MCF 10A (cell line): ENCODE measurements around the gene ATP6V0E1. TPM values are rescaled to one million over a fixed set of nuclear protein-coding genes. Genes with fewer than 3 reads are reported as not detected.

Experiments used
- BruUV-seq: library from RNA; stranded (reverse); fragments of 400-500 nt; replicated peaks from 2 replicates; lab custom pipeline; 2021; lab: Mats Ljungman, UMichigan
- CTCF ChIA-PET: fragments of 300-600 bp; sonication (Branson Sonifier 250); formaldehyde crosslinking; extraction: SDS; loops from one replicate; lab custom pipeline; 2021; ENCODE audit warnings: antibody characterized with exemption, inconsistent platforms; lab: Yijun Ruan, JAX
- POLR2A ChIA-PET: fragments of 300-600, 350-650 bp; sonication (Branson Sonifier 250); formaldehyde crosslinking; extraction: SDS; loops from one replicate; lab custom pipeline; 2020; ENCODE audit warnings: antibody characterized with exemption, inconsistent platforms; lab: Yijun Ruan, JAX
- DNase-seq: peaks from one replicate; pipeline ENCODE4 v3.0.0-alpha.2; 2018; ENCODE audit not compliant: unreplicated experiment
- H3K27ac Mint-ChIP-seq: one replicate; pipeline ENCODE4 v1.8.0; 2022; ENCODE audit warnings: mild to moderate bottlenecking, low read depth, mixed read lengths; ENCODE audit not compliant: unreplicated experiment
- H3K27me3 Mint-ChIP-seq: one replicate; pipeline ENCODE4 v1.8.0; 2022; ENCODE audit warnings: mixed read lengths; ENCODE audit not compliant: insufficient read depth, unreplicated experiment
- H3K36me3 Mint-ChIP-seq: one replicate; pipeline ENCODE4 v1.8.0; 2022; ENCODE audit warnings: mild to moderate bottlenecking, moderate library complexity, mixed read lengths; ENCODE audit not compliant: insufficient read depth, unreplicated experiment
- H3K4me1 Mint-ChIP-seq: one replicate; pipeline ENCODE4 v1.8.0; 2022; ENCODE audit warnings: mixed read lengths; ENCODE audit not compliant: insufficient read depth, unreplicated experiment
- H3K4me3 Mint-ChIP-seq: one replicate; pipeline ENCODE4 v1.8.0; 2022; ENCODE audit warnings: mild to moderate bottlenecking, moderate library complexity, mixed read lengths; ENCODE audit not compliant: unreplicated experiment
- H3K9me3 Mint-ChIP-seq: one replicate; pipeline ENCODE4 v1.8.0; 2022; ENCODE audit warnings: mixed read lengths; ENCODE audit not compliant: unreplicated experiment
- CTCF ChIP-seq: fragments of 200-600 bp; IDR thresholded peaks from one replicate; pipeline ENCODE4 v1.8.0; 2022; ENCODE audit warnings: antibody characterized with exemption, mild to moderate bottlenecking; ENCODE audit not compliant: unreplicated experiment
- intact Hi-C: fragments of 100-400 bp; cut with micrococcal nuclease; formaldehyde crosslinking; loops from 2 replicates; pipeline ENCODE4 v1.14.1; 2022
- total RNA-seq: library from RNA; stranded (reverse); gene quantifications from 2 replicates; pipeline ENCODE4 v1.2.3, GENCODE V29; 2022

ATP6V0E1 gene
- total RNA-seq, 1 experiment from 2014 or later: 171 TPM

- POLR2A ChIA-PET: interaction anchor here (0.5 to 4.5 kb wide), 10 partner anchors 8 to 214 kb away, joined by 3 to 97 read pairs (median 4); partner anchors contain the start of gene DUSP1
- intact Hi-C loops: no loop called here
- peak overlapping the region; percentile 91 for H3K27ac Mint-ChIP-seq
Observed at GRCh38 chr5:172985596-172985995, 2.0 kb downstream of the ATP6V0E1 start.

GRCh38 chr5:172988276-172988675 lies 4.7 kb downstream of the ATP6V0E1 start:
- DNase-seq: no peak
- no TSS peak for BruUV-seq
- ChIA-PET CTCF (interaction anchor here (1.0 to 2.3 kb wide), 2 partner anchors 12 to 273 kb away, joined by 3 to 6 read pairs; no protein-coding TSS in a partner anchor), POLR2A (interaction anchor here (0.6 to 2.8 kb wide), 5 partner anchors 11 to 157 kb away, joined by 3 to 8 read pairs (median 3); no protein-coding TSS in a partner anchor)
- intact Hi-C loops: no loop called here
- Mint-ChIP-seq H3K9me3 (no peaks in the 10 kb centered on the region), H3K27me3 (no peaks in the 10 kb centered on the region), H3K27ac (peak overlapping the region; percentile 12), H3K4me1 (peaks cover 25% of the 10 kb centered on the region), H3K36me3 (peaks cover 65% of the 10 kb centered on the region), H3K4me3 (no peak overlapping the region)
- TF ChIP-seq CTCF: no peak

More at GRCh38 chr5:172985596-172985995, 2.0 kb downstream of the ATP6V0E1 start:
- H3K4me3 Mint-ChIP-seq: peak overlapping the region; percentile 94
- no peaks in the 10 kb centered on the region for H3K27me3 Mint-ChIP-seq
- TF ChIP-seq CTCF: no peak
- DNase-seq: no peak
- H3K4me1 Mint-ChIP-seq: peaks cover 6% of the 10 kb centered on the region
- peaks cover 48% of the 10 kb centered on the region for H3K36me3 Mint-ChIP-seq
- H3K9me3 Mint-ChIP-seq: no peaks in the 10 kb centered on the region
- no TSS peak for BruUV-seq
- CTCF ChIA-PET: interaction anchor here (0.6 to 2.1 kb wide), 6 partner anchors 10 to 533 kb away, joined by 3 to 9 read pairs (median 4); no protein-coding TSS in a partner anchor

- Mint-ChIP-seq H3K4me3 (no peak overlapping the region), H3K9me3 (no peaks in the 10 kb centered on the region), H3K27me3 (no peaks in the 10 kb centered on the region), H3K36me3 (peaks cover 87% of the 10 kb centered on the region), H3K27ac (no peak overlapping the region), H3K4me1 (peaks cover 27% of the 10 kb centered on the region)
- TF ChIP-seq CTCF: no peak
- ChIA-PET CTCF (interaction anchor here (0.9 kb wide), 1 partner anchor 26 kb away, joined by 4 read pairs; no protein-coding TSS in a partner anchor), POLR2A (interaction anchor here (0.9 kb wide), 1 partner anchor 9 kb away, joined by 4 read pairs; no protein-coding TSS in a partner anchor)
- no TSS peak for BruUV-seq
- intact Hi-C loops: no loop called here
- DNase-seq: no peak
Observed at GRCh38 chr5:172990776-172991175, 7.2 kb downstream of the ATP6V0E1 start.

- BruUV-seq: no TSS peak
- no peaks in the 10 kb centered on the region for H3K27me3 Mint-ChIP-seq
- H3K4me1 Mint-ChIP-seq: peaks cover 26% of the 10 kb centered on the region
- intact Hi-C loops: no loop called here
- H3K9me3 Mint-ChIP-seq: no peaks in the 10 kb centered on the region
- peaks cover 87% of the 10 kb centered on the region for H3K36me3 Mint-ChIP-seq
- POLR2A ChIA-PET: interaction anchor here (0.5 to 3.4 kb wide), 9 partner anchors 10 to 298 kb away, joined by 3 to 41 read pairs (median 3); partner anchors contain the start of genes ATP6V0E1 and RPL26L1
- no peak overlapping the region for H3K27ac Mint-ChIP-seq
- CTCF ChIA-PET: interaction anchor here (0.8 to 2.1 kb wide), 5 partner anchors 8 to 35 kb away, joined by 4 to 12 read pairs (median 8); partner anchors contain the start of genes ATP6V0E1 and RPL26L1
- no peak for TF ChIP-seq CTCF
- no peak overlapping the region for H3K4me3 Mint-ChIP-seq
- DNase-seq: no peak
Observed at GRCh38 chr5:172994405-172994804, 10.8 kb downstream of the ATP6V0E1 start.
